K562 (cell line): ENCODE measurements around the gene CHAMP1. TPM values are rescaled to one million over a fixed set of nuclear protein-coding genes. Genes with fewer than 3 reads are reported as not detected.

Experiments used
- ATAC-seq: fragments of 200-7000 bp; cut with Tn5 transposase; 3 replicates; pipeline ENCODE4 v1.9.1; 2020; ENCODE audit warnings: moderate library complexity
- BruUV-seq: library from RNA; stranded (reverse); fragments of 400-500 nt; replicated peaks from 2 replicates; lab custom pipeline; 2021; lab: Mats Ljungman, UMichigan
- CTCF ChIA-PET: fragments of 300-600 bp; formaldehyde crosslinking; extraction: SDS; loops from one replicate; lab custom pipeline; 2021; ENCODE audit warnings: low intra/inter-chr PET ratio; lab: Yijun Ruan, JAX
- POLR2A ChIA-PET: fragments of 300-600, 350-650 bp; sonication (Branson Sonifier 250); formaldehyde crosslinking; extraction: SDS; loops from one replicate; lab custom pipeline; 2021; ENCODE audit warnings: antibody characterized with exemption, inconsistent platforms; lab: Yijun Ruan, JAX
- DNase-seq, 4 experiments: peaks; one replicate each; pipeline versions ENCODE4 v3.0.0 to v3.0.0-alpha.2; 2011 to 2018; ENCODE audit warnings: low spot score in 3 of 4, mixed read lengths in 3 of 4; ENCODE audit errors: extremely low read depth in 1 of 4
- FAIRE-seq: peaks from 2 replicates; lab custom pipeline; 2011; peaks lifted over from hg19 to GRCh38; lab: Jason Lieb, UNC
- H2AFZ ChIP-seq: 2 replicates; pipeline ENCODE4 v1.6.0; 2011; ENCODE audit warnings: low read depth, low read length, control low read depth, inconsistent platforms
- H3K27ac ChIP-seq: fragments of 200-600 bp; 3 replicates; pipeline ENCODE4 v1.8.0; 2011; ENCODE audit warnings: low read depth, mild to moderate bottlenecking, control low read depth, inconsistent platforms, low read length, moderate library complexity, mixed read lengths; ENCODE audit errors: extremely low read depth
- H3K27me3 ChIP-seq, 2 experiments: fragments of 300-600 bp in 1 of 2; 2 replicates in 1 of 2; 3 replicates in 1 of 2; pipeline versions ENCODE4 v1.6.0 to v1.8.0; 2011; ENCODE audit warnings: inconsistent platforms in 2 of 2, low read length in 2 of 2, mild to moderate bottlenecking in 1 of 2, mixed read lengths in 1 of 2, moderate library complexity in 1 of 2; ENCODE audit not compliant: control insufficient read depth in 2 of 2, insufficient read depth in 2 of 2
- H3K36me3 ChIP-seq: fragments of 300-600 bp; 3 replicates; pipeline ENCODE4 v1.8.0; 2011; ENCODE audit warnings: mild to moderate bottlenecking, low read length, inconsistent platforms; ENCODE audit not compliant: control insufficient read depth, insufficient read depth
- H3K4me1 ChIP-seq, 2 experiments: fragments of 200-600 bp in 1 of 2; replicated peaks in 1 of 2; 2 replicates in 1 of 2; 3 replicates in 1 of 2; pipeline versions ENCODE4 v1.5.1 to v1.8.0; 2011; ENCODE audit warnings: inconsistent platforms in 2 of 2, low read length in 2 of 2, mild to moderate bottlenecking in 1 of 2, mixed read lengths in 1 of 2, moderate library complexity in 1 of 2; ENCODE audit not compliant: control insufficient read depth in 2 of 2, insufficient read depth in 2 of 2
- H3K4me2 ChIP-seq: 2 replicates; pipeline ENCODE4 v1.6.1; 2011; ENCODE audit warnings: low read length, control low read depth, inconsistent platforms, mixed read lengths; ENCODE audit not compliant: insufficient read depth
- H3K4me3 ChIP-seq: fragments of 200-600 bp; sonication (generic), shearing (Covaris generic); 2 replicates; pipeline ENCODE4 v1.5.1; 2016; ENCODE audit warnings: control low read depth, inconsistent platforms
- H3K79me2 ChIP-seq: fragments of 200-600 bp; 3 replicates; pipeline ENCODE4 v1.8.0; 2011; ENCODE audit warnings: low read length, inconsistent platforms; ENCODE audit not compliant: control insufficient read depth, insufficient read depth
- H3K9ac ChIP-seq, 2 experiments: 2 replicates each; pipeline versions ENCODE4 v1.6.0 to v1.6.1; 2011; ENCODE audit warnings: low read depth in 2 of 2, low read length in 2 of 2, control low read depth in 1 of 2, inconsistent platforms in 1 of 2, mild to moderate bottlenecking in 1 of 2, mixed read lengths in 1 of 2; ENCODE audit not compliant: insufficient read depth in 1 of 2
- H3K9me1 ChIP-seq: one replicate; pipeline ENCODE4 v1.6.0; 2011; ENCODE audit warnings: inconsistent platforms, mild to moderate bottlenecking, low read length, moderate library complexity; ENCODE audit not compliant: control insufficient read depth, insufficient read depth
- H3K9me3 ChIP-seq: replicated peaks from 2 replicates; pipeline ENCODE4 v1.5.1; 2011; ENCODE audit warnings: low read depth, low read length, inconsistent platforms; ENCODE audit not compliant: control insufficient read depth, insufficient read depth
- H4K20me1 ChIP-seq: replicated peaks from 2 replicates; pipeline ENCODE4 v1.6.1; 2011; ENCODE audit warnings: low read length, inconsistent platforms, mixed read lengths; ENCODE audit not compliant: control insufficient read depth, insufficient read depth
- BMI1 ChIP-seq: fragments of 150-350 bp; IDR thresholded peaks from 2 replicates; pipeline ENCODE4 v1.6.1; 2014; ENCODE audit warnings: low read length
- CEBPB ChIP-seq: fragments of 450-650 bp; IDR thresholded peaks from 2 replicates; pipeline ENCODE4 v1.6.1; 2016; ENCODE audit warnings: missing genetic modification characterization, missing compliant biosample characterization
- CHAMP1 ChIP-seq: fragments of 450-650 bp; IDR thresholded peaks from 2 replicates; pipeline ENCODE4 v1.6.1; 2016; ENCODE audit warnings: mild to moderate bottlenecking
- HSF4 ChIP-seq: fragments of 250-450 bp; sonication (Bioruptor Pico); IDR thresholded peaks from 2 replicates; pipeline ENCODE4 v2.1.2; 2022; ENCODE audit warnings: mild to moderate bottlenecking, moderate library complexity, borderline replicate concordance
- PURB ChIP-seq: sonication (generic); formaldehyde crosslinking; IDR thresholded peaks from 2 replicates; pipeline ENCODE4 v1.9.0; 2021; ENCODE audit warnings: low read depth, mild to moderate bottlenecking, missing genetic modification reagents
- SP1 ChIP-seq: sonication (generic); formaldehyde crosslinking; IDR thresholded peaks from 2 replicates; pipeline ENCODE4 v1.8.1; 2022; ENCODE audit warnings: mild to moderate bottlenecking, missing genetic modification reagents
- YY1 ChIP-seq, 3 experiments: IDR thresholded peaks; 2 replicates each; pipeline ENCODE4 v1.6.1; 2011; ENCODE audit warnings: low read length in 2 of 3, mild to moderate bottlenecking in 2 of 3, moderate library complexity in 2 of 3, borderline replicate concordance in 1 of 3, control low read depth in 1 of 3, low read depth in 1 of 3; ENCODE audit not compliant: insufficient read depth in 3 of 3, insufficient replicate concordance in 2 of 3, control insufficient read depth in 1 of 3, insufficient read length in 1 of 3; ENCODE audit errors: extremely low read depth in 1 of 3
- ZNF12 ChIP-seq: sonication (generic); formaldehyde crosslinking; IDR thresholded peaks from 2 replicates; pipeline ENCODE4 v1.4.0; 2020; ENCODE audit warnings: mild to moderate bottlenecking, missing genetic modification reagents
- ZNF165 ChIP-seq: fragments of 250-450 bp; sonication (Bioruptor Pico); IDR thresholded peaks from 2 replicates; pipeline ENCODE4 v1.4.0; 2020; ENCODE audit warnings: borderline replicate concordance
- ZNF77 ChIP-seq: fragments of 250-450 bp; sonication (Bioruptor Pico); IDR thresholded peaks from 2 replicates; pipeline ENCODE4 v1.5.0; 2020
- WGBS: fragments of 100-300 bp; shearing (Covaris generic); methylation state at CpG from one replicate; pipeline ENCODE4 v1.1.6; 2016; ENCODE audit warnings: low coverage, mixed read lengths; ENCODE audit not compliant: insufficient coverage; ENCODE audit errors: missing lambda C conversion rate; 5-methylcytosine and 5-hydroxymethylcytosine counted together
- in situ Hi-C: fragments of 300-500 bp; cut with MboI; formaldehyde crosslinking; loops from 4 replicates; pipeline ENCODE4 v1.15.0; 2018; ENCODE audit warnings: inconsistent platforms, mixed read lengths
- intact Hi-C: fragments of 100-400 bp; cut with micrococcal nuclease; formaldehyde crosslinking; loops from 2 replicates; pipeline ENCODE4 v1.14.2; 2022
- polyA plus RNA-seq, 8 experiments: library from polyadenylated mRNA; depleted of rRNA in 4 of 8; stranded (reverse) in 5 of 8; unstranded in 3 of 8; fragments of >200 nt; fragmentation: Nextera tagmentation in 2 of 8; fragmentation: Illumina TruSeq in 1 of 8; extraction: Ambion mirVana in 2 of 8; extraction: Trizol in 1 of 8; gene quantifications; 2 replicates each; pipeline versions ENCODE4 v1.2.1 to v1.2.3, GENCODE V29; 2011 to 2014; ENCODE audit warnings: inconsistent platforms in 1 of 8, missing spikeins in 1 of 8
- total RNA-seq, 7 experiments: library from RNA; depleted of rRNA in 6 of 7; stranded (reverse); fragments of >200 nt in 6 of 7; fragmentation: Illumina TruSeq in 2 of 7; extraction: Trizol in 2 of 7; gene quantifications; 2 replicates each; pipeline versions ENCODE4 v1.2.1 to v1.2.3, GENCODE V29; 2011 to 2021; ENCODE audit warnings: low replicate concordance in 1 of 7

CHAMP1 gene
- total and polyA plus RNA-seq, 9 of the 15 experiments (the other 6 are each of a cell fraction or from before 2014, with no cell fraction given), result 0.70 to 40.6 (median 15.3) TPM

GRCh38 chr13:114296902-114297301 is 17.4 kb upstream of the CHAMP1 start:
- Histone ChIP-seq H3K9ac (no peak overlapping the region), H4K20me1 (no peaks in the 10 kb centered on the region), H3K9me3 (no peaks in the 10 kb centered on the region), H3K9me1 (no peaks in the 10 kb centered on the region), H3K4me1 (no peaks in the 10 kb centered on the region; a peak in 1 of 5 replicates), H3K4me2 (no peak overlapping the region), H3K79me2 (peaks cover 4% of the 10 kb centered on the region; the same call in 2 of the 3 replicates), H3K36me3 (peaks cover 72% of the 10 kb centered on the region; the same call in 2 of the 3 replicates), H3K27me3 (no peaks in the 10 kb centered on the region), H3K4me3 (no peak overlapping the region), H2AFZ (no peak overlapping the region), H3K27ac (no peak overlapping the region)
- ATAC-seq (no peak), FAIRE-seq (no peak), DNase-seq (no peak)
- in situ Hi-C loops (no loop called here), intact Hi-C loops (no loop called here)
- POLR2A ChIA-PET, result no interaction called here
- TF ChIP-seq CEBPB (tag) (no peak), PURB (CRISPR knock-in tag) (no peak), CHAMP1 (no peak), SP1 (CRISPR knock-in tag) (no peak), HSF4 (no peak), YY1 (IDR thresholded peaks at IDR 0.05; ENCODE audit: borderline replicate concordance in 1 of 3, control insufficient read depth in 1 of 3, extremely low read depth in 1 of 3, insufficient read depth in 3 of 3, insufficient read length in 1 of 3, insufficient replicate concordance in 2 of 3, low read depth in 1 of 3, low read length in 2 of 3) (no peak), BMI1 (no peak), ZNF12 (no peak), ZNF77 (no peak), ZNF165 (CRISPR knock-in tag) (no peak)
- WGBS, result 94% methylated on average over 4 of the region's 5 CpGs
- CTCF ChIA-PET, result no interaction called here
- TSS peak; percentile 11 for BruUV-seq
